HCT116 (cell line): ENCODE data around the gene PYGO2. TPM values are rescaled to one million over a fixed set of nuclear protein-coding genes. Genes with fewer than 3 reads are reported as not detected.
A peak's percentile ranks its signal among the peaks of the same experiment; 100 is the strongest.

Source experiments
- ATAC-seq: fragments of 200-7000 bp; cut with Tn5 transposase; 2 replicates; pipeline ENCODE4 v1.9.1; 2020; ENCODE audit warnings: mild to moderate bottlenecking, moderate library complexity
- BruUV-seq: library from RNA; stranded (reverse); fragments of 400-500 nt; replicated peaks from 2 replicates; lab custom pipeline; 2021; lab: Mats Ljungman, UMichigan
- CTCF ChIA-PET: fragments of 300-600 bp; sonication (Branson Sonifier 250); formaldehyde crosslinking; loops from one replicate; lab custom pipeline; 2021; ENCODE audit warnings: antibody characterized with exemption; lab: Charles Lee
- POLR2A ChIA-PET: fragments of 300-600, 350-600 bp; sonication (Branson Sonifier 250); formaldehyde crosslinking; loops from one replicate; lab custom pipeline; 2021; ENCODE audit warnings: antibody characterized with exemption; lab: Charles Lee
- RAD21 ChIA-PET, 2 experiments: fragments of 300-600 bp; sonication (Branson Sonifier 250); formaldehyde crosslinking; loops; one replicate each; lab custom pipeline; 2023; ENCODE audit warnings: low total read pairs in 2 of 2; ENCODE audit not compliant: uncharacterized antibody in 2 of 2, unreplicated experiment in 2 of 2, low non-redundant PET in 1 of 2; lab: Charles Lee
- DNase-seq: peaks from one replicate; pipeline ENCODE4 v3.0.0-alpha.2; 2010; ENCODE audit warnings: low read depth, low spot score
- H2AFZ ChIP-seq: fragments of 200-600 bp; shearing (Covaris generic), sonication (generic); 2 replicates; pipeline ENCODE4 v1.6.1; 2017; ENCODE audit warnings: low read depth, mixed run types, mixed read lengths, antibody characterized with exemption, low read length; ENCODE audit not compliant: poor library complexity, severe bottlenecking
- H3K27ac ChIP-seq: 2 replicates; pipeline ENCODE4 v1.5.1; 2012; ENCODE audit warnings: low read depth, low read length
- H3K27me3 ChIP-seq: fragments of 200-600 bp; sonication (generic); 2 replicates; pipeline ENCODE4 v1.6.1; 2016; ENCODE audit warnings: mixed run types, low read length, mixed read lengths; ENCODE audit not compliant: insufficient read depth
- H3K36me3 ChIP-seq, 2 experiments: fragments of 200-500 bp in 1 of 2; fragments of 200-600 bp in 1 of 2; sonication (Bioruptor generic) in 1 of 2; sonication (generic) in 1 of 2; 2 replicates each; pipeline versions ENCODE4 v1.5.1 to v1.6.1; 2014 to 2016; ENCODE audit warnings: low read length in 2 of 2, inconsistent platforms in 1 of 2, mixed read lengths in 1 of 2, mixed run types in 1 of 2; ENCODE audit not compliant: insufficient read depth in 2 of 2, control insufficient read depth in 1 of 2
- H3K4me1 ChIP-seq, 2 experiments: fragments of 200-600 bp in 1 of 2; sonication (generic) in 1 of 2; 2 replicates each; pipeline versions ENCODE4 v1.5.1 to v1.6.1; 2012 to 2017; ENCODE audit warnings: low read length in 2 of 2, inconsistent platforms in 1 of 2, mild to moderate bottlenecking in 1 of 2, mixed read lengths in 1 of 2, mixed run types in 1 of 2, moderate library complexity in 1 of 2; ENCODE audit not compliant: insufficient read depth in 2 of 2, control insufficient read depth in 1 of 2
- H3K4me2 ChIP-seq: fragments of 200-600 bp; sonication (generic); 2 replicates; pipeline ENCODE4 v1.6.1; 2017; ENCODE audit warnings: mixed run types, low read length, mixed read lengths
- H3K4me3 ChIP-seq, 2 experiments: fragments of 200-600 bp in 1 of 2; sonication (generic) in 1 of 2; replicated peaks in 1 of 2; 2 replicates each; pipeline ENCODE4 v1.5.1; 2011 to 2016; ENCODE audit warnings: low read length in 2 of 2, control low read depth in 1 of 2, low read depth in 1 of 2, mild to moderate bottlenecking in 1 of 2, mixed read lengths in 1 of 2, mixed run types in 1 of 2
- H3K79me2 ChIP-seq: fragments of 200-600 bp; sonication (generic); 2 replicates; pipeline ENCODE4 v1.6.1; 2017; ENCODE audit warnings: mild to moderate bottlenecking, mixed run types, low read length, moderate library complexity, mixed read lengths; ENCODE audit not compliant: insufficient read depth
- H3K9ac ChIP-seq: fragments of 200-600 bp; sonication (generic); 2 replicates; pipeline ENCODE4 v1.6.1; 2016; ENCODE audit warnings: low read length, mixed read lengths
- H3K9me2 ChIP-seq: fragments of 200-600 bp; sonication (generic), shearing (Covaris generic); 2 replicates; pipeline ENCODE4 v1.6.1; 2017; ENCODE audit warnings: mixed run types, mild to moderate bottlenecking, moderate library complexity; ENCODE audit not compliant: insufficient read depth
- H3K9me3 ChIP-seq, 2 experiments: fragments of 200-500 bp in 1 of 2; fragments of 200-600 bp in 1 of 2; sonication (Bioruptor generic) in 1 of 2; sonication (generic) in 1 of 2; 2 replicates each; pipeline ENCODE4 v1.6.1; 2014 to 2017; ENCODE audit warnings: low read length in 2 of 2, mixed read lengths in 2 of 2, inconsistent platforms in 1 of 2, low read depth in 1 of 2, mild to moderate bottlenecking in 1 of 2, mixed run types in 1 of 2, moderate library complexity in 1 of 2; ENCODE audit not compliant: control insufficient read depth in 1 of 2, insufficient read depth in 1 of 2
- H4K20me1 ChIP-seq: fragments of 200-600 bp; sonication (generic), shearing (Covaris generic); 2 replicates; pipeline ENCODE4 v1.6.1; 2017; ENCODE audit warnings: mixed run types, mild to moderate bottlenecking, moderate library complexity; ENCODE audit not compliant: insufficient read depth
- CBX3 ChIP-seq: IDR thresholded peaks from 2 replicates; pipeline ENCODE4 v1.6.1; 2012; ENCODE audit warnings: low read depth
- CEBPB ChIP-seq: IDR thresholded peaks from 2 replicates; pipeline ENCODE4 v1.6.1; 2012; ENCODE audit warnings: low read depth
- CTCF ChIP-seq, 3 experiments: fragments of 200-600 bp in 1 of 3; sonication (generic) in 1 of 3; IDR thresholded peaks in 2 of 3; conservative IDR thresholded peaks in 1 of 3; 2 replicates each; pipeline ENCODE4 v1.5.1; 2012 to 2017; ENCODE audit warnings: low read depth in 2 of 3, low read length in 2 of 3, antibody characterized with exemption in 1 of 3, borderline replicate concordance in 1 of 3, control low read depth in 1 of 3, mild to moderate bottlenecking in 1 of 3, mixed read lengths in 1 of 3, mixed run types in 1 of 3, moderate library complexity in 1 of 3; ENCODE audit not compliant: insufficient read depth in 1 of 3
- ELF1 ChIP-seq: IDR thresholded peaks from 2 replicates; pipeline ENCODE4 v1.6.1; 2012; ENCODE audit warnings: low read depth, borderline replicate concordance
- EZH2 ChIP-seq: fragments of 200-600 bp; sonication (generic); IDR thresholded peaks from 2 replicates; pipeline ENCODE4 v1.6.1; 2017; ENCODE audit warnings: antibody characterized with exemption, mixed run types
- EZH2phosphoT487 ChIP-seq: fragments of 200-600 bp; IDR thresholded peaks from 2 replicates; pipeline ENCODE4 v1.6.1; 2018; ENCODE audit warnings: antibody characterized with exemption, borderline replicate concordance
- FOSL1 ChIP-seq: IDR thresholded peaks from 2 replicates; pipeline ENCODE4 v1.6.1; 2012; ENCODE audit warnings: low read depth
- JUND ChIP-seq: IDR thresholded peaks from 2 replicates; pipeline ENCODE4 v1.6.1; 2012
- MAX ChIP-seq: IDR thresholded peaks from 2 replicates; pipeline ENCODE4 v1.6.1; 2012
- POLR2A ChIP-seq: IDR thresholded peaks from 2 replicates; pipeline ENCODE4 v1.7.0; 2011; ENCODE audit warnings: borderline replicate concordance; ENCODE audit not compliant: insufficient read depth, insufficient read length; ENCODE audit errors: extremely low read depth
- POLR2AphosphoS5 ChIP-seq: IDR thresholded peaks from 2 replicates; pipeline ENCODE4 v1.6.1; 2011; ENCODE audit warnings: mild to moderate bottlenecking, low read depth, low read length, moderate library complexity
- REST ChIP-seq: IDR thresholded peaks from 2 replicates; pipeline ENCODE4 v1.6.1; 2012; ENCODE audit warnings: low read depth
- SIN3A ChIP-seq: IDR thresholded peaks from 2 replicates; pipeline ENCODE4 v1.6.1; 2012; ENCODE audit warnings: low read depth
- SP1 ChIP-seq: IDR thresholded peaks from 2 replicates; pipeline ENCODE4 v1.6.1; 2012; ENCODE audit warnings: low read depth
- TCF7L2 ChIP-seq: IDR thresholded peaks from 2 replicates; pipeline ENCODE4 v1.7.0; 2011; ENCODE audit warnings: borderline replicate concordance, inconsistent platforms; ENCODE audit not compliant: insufficient read depth, insufficient read length; ENCODE audit errors: extremely low read depth
- YY1 ChIP-seq: IDR thresholded peaks from 2 replicates; pipeline ENCODE4 v1.6.1; 2011; ENCODE audit warnings: low read length, low read depth, moderate library complexity, mild to moderate bottlenecking; ENCODE audit not compliant: insufficient replicate concordance; ENCODE audit errors: extremely low read depth
- ZBTB33 ChIP-seq: IDR thresholded peaks from 2 replicates; pipeline ENCODE4 v1.6.1; 2011; ENCODE audit warnings: mild to moderate bottlenecking, low read length, moderate library complexity; ENCODE audit not compliant: insufficient replicate concordance; ENCODE audit errors: extremely low read depth
- ZFX ChIP-seq: fragments of 450-650 bp; IDR thresholded peaks from 2 replicates; pipeline ENCODE4 v1.6.1; 2017
- ZNF274 ChIP-seq: fragments of 200-500 bp; sonication (Bioruptor generic); IDR thresholded peaks from 2 replicates; pipeline ENCODE4 v1.6.1; 2014; ENCODE audit warnings: mild to moderate bottlenecking, low read depth, low read length, inconsistent platforms
- intact Hi-C: fragments of 100-400 bp; cut with micrococcal nuclease; formaldehyde crosslinking; loops from 2 replicates; pipeline ENCODE4 v1.10.0; 2022
- total RNA-seq: library from RNA; stranded (reverse); gene quantifications from one replicate; pipeline ENCODE4 v1.2.1, GENCODE V29; 2021; ENCODE audit not compliant: unreplicated experiment

PYGO2 gene
- total RNA-seq, 1 experiment from 2014 or later = 37.2 TPM

- no peaks in the 10 kb centered on the region for H3K9me2 ChIP-seq
- no peak within 1 kb of the TSS for H2AFZ ChIP-seq
- H3K4me1 ChIP-seq = peaks cover 10 to 29% of the 10 kb centered on the region in 2 experiments; a peak in 3 of 4 replicates
- ChIA-PET CTCF (interaction anchor here (1.1 to 3.2 kb wide), 6 partner anchors 9 to 210 kb away, joined by 3 to 25 read pairs (median 4); partner anchors contain the start of genes CKS1B and LENEP), RAD21 (no interaction called here), POLR2A (interaction anchor here (0.8 to 3.7 kb wide), 6 partner anchors 8 to 56 kb away, joined by 3 to 46 read pairs (median 4); partner anchors contain the start of genes LENEP, PMVK and SHC1)
- no peaks in the 10 kb centered on the region for H4K20me1 ChIP-seq
- intact Hi-C loops = no loop called here
- peak; percentile 99 for ATAC-seq
- peak within 1 kb of the TSS; percentile 90 for H3K9ac ChIP-seq
- H3K27ac ChIP-seq = peak within 1 kb of the TSS; percentile 70
- peak within 1 kb of the TSS; percentile 84 to 92 for H3K4me3 ChIP-seq
- BruUV-seq = no TSS peak
- no peaks in the 10 kb centered on the region for H3K9me3 ChIP-seq
- H3K36me3 ChIP-seq = peaks cover 18 to 25% of the 10 kb centered on the region in 2 experiments
- peak within 1 kb of the TSS; percentile 93 for H3K4me2 ChIP-seq
- H3K79me2 ChIP-seq = peaks cover 75% of the 10 kb centered on the region
- H3K27me3 ChIP-seq = no peaks in the 10 kb centered on the region
- peak; percentile 100 for DNase-seq
- TF ChIP-seq MAX (no peak), ELF1 (no peak), CEBPB (no peak), POLR2A (peak; percentile 77), EZH2phosphoT487 (no peak), SIN3A (no peak), CBX3 (no peak), TCF7L2 (peak; percentile 22), FOSL1 (no peak), JUND (no peak), EZH2 (no peak), ZNF274 (no peak), CTCF (IDR thresholded peaks at IDR 0.05 in 2 of 3, conservative IDR thresholded peaks at IDR 0.05 in 1 of 3; ENCODE audit: borderline replicate concordance in 1 of 3, insufficient read depth in 1 of 3, low read depth in 2 of 3, low read length in 2 of 3) (no peak), YY1 (no peak), SP1 (no peak), ZBTB33 (peak; percentile 90), POLR2AphosphoS5 (peak; percentile 76), REST (no peak), ZFX (peak; percentile 29; the same call in 1 of the 2 replicates)
Measured at GRCh38 chr1:154982897-154983648, 21.5 kb upstream of the PYGO2 start, which contains the start of gene FLAD1. FLAD1 (plus strand) TSS chr1:154983344; CDS start chr1:154983695, 351 bp downstream.
